WERI-Rb-1 (cell line): Measurements from ENCODE around the gene RAD54L2.
"Not testable (repeated sequence)": the region's sequence is repeated elsewhere in the genome, so short reads cannot be mapped to it uniquely, and the experiment has no call there.

Experiments
- DNase-seq: peaks from one replicate; pipeline ENCODE4 v3.0.0-alpha.2; 2020
- H3K27ac ChIP-seq: fragments of 250-450 bp; sonication (Bioruptor Pico); 2 replicates; pipeline ENCODE4 v1.5.1; 2020; ENCODE audit warnings: mild to moderate bottlenecking, moderate library complexity
- H3K27me3 ChIP-seq: fragments of 250-450 bp; sonication (Bioruptor Pico); 2 replicates; pipeline ENCODE4 v1.5.1; 2021; ENCODE audit warnings: mild to moderate bottlenecking, low read depth, moderate library complexity; ENCODE audit not compliant: insufficient read depth, severe bottlenecking
- H3K36me3 ChIP-seq: fragments of 250-450 bp; sonication (Bioruptor Pico); 2 replicates; pipeline ENCODE4 v1.5.1; 2020; ENCODE audit warnings: mild to moderate bottlenecking, moderate library complexity
- H3K4me3 ChIP-seq: 2 replicates; pipeline ENCODE4 v1.5.1; 2011; ENCODE audit warnings: low read depth, mild to moderate bottlenecking, control low read depth, low read length
- H3K9me3 ChIP-seq: fragments of 250-450 bp; sonication (Bioruptor Pico); 2 replicates; pipeline ENCODE4 v1.5.1; 2021; ENCODE audit warnings: mild to moderate bottlenecking, moderate library complexity; ENCODE audit not compliant: severe bottlenecking
- CTCF ChIP-seq: IDR thresholded peaks from 2 replicates; pipeline ENCODE4 v1.5.1; 2011; ENCODE audit warnings: low read depth, mild to moderate bottlenecking, control low read depth, inconsistent platforms, low read length

The RAD54L2 gene

GRCh38 chr3:51539291-51539941 lies 897 bp downstream of the RAD54L2 start:
- peak; percentile 19 for DNase-seq
- peaks cover 22% of the 10 kb centered on the region for H3K36me3 ChIP-seq
- no peaks in the 10 kb centered on the region for H3K9me3 ChIP-seq
- no peak for TF ChIP-seq CTCF
- peak overlapping the region; percentile 87 for H3K4me3 ChIP-seq
- H3K27me3 ChIP-seq: no peaks in the 10 kb centered on the region
- peak overlapping the region; percentile 77; the same call in 1 of the 2 replicates for H3K27ac ChIP-seq

GRCh38 chr3:51542596-51542995 lies 4.1 kb downstream of the RAD54L2 start:
- not testable (repeated sequence) for H3K27me3 ChIP-seq, H3K4me3 ChIP-seq, DNase-seq, H3K9me3 ChIP-seq, H3K27ac ChIP-seq
- peaks cover 27% of the 10 kb centered on the region for H3K36me3 ChIP-seq

GRCh38 chr3:51544011-51544775 lies 5.7 kb downstream of the RAD54L2 start:
- Histone ChIP-seq H3K36me3 (peaks cover 27% of the 10 kb centered on the region), H3K27ac (no peak overlapping the region), H3K9me3 (no peaks in the 10 kb centered on the region), H3K4me3 (no peak overlapping the region), H3K27me3 (no peaks in the 10 kb centered on the region)
- no peak for DNase-seq
- no peak for TF ChIP-seq CTCF

- TF ChIP-seq CTCF: no peak
- Histone ChIP-seq H3K9me3 (no peaks in the 10 kb centered on the region), H3K36me3 (peaks cover 18% of the 10 kb centered on the region), H3K4me3 (no peak overlapping the region), H3K27me3 (no peaks in the 10 kb centered on the region), H3K27ac (no peak overlapping the region)
- DNase-seq: no peak
Measured at GRCh38 chr3:51547274-51547673, 8.8 kb downstream of the RAD54L2 start.

GRCh38 chr3:51549311-51549710 lies 10.8 kb downstream of the RAD54L2 start:
- DNase-seq: no peak
- no peaks in the 10 kb centered on the region for H3K9me3 ChIP-seq
- no peak for TF ChIP-seq CTCF
- no peak overlapping the region for H3K4me3 ChIP-seq
- no peaks in the 10 kb centered on the region for H3K27me3 ChIP-seq
- peaks cover 15% of the 10 kb centered on the region for H3K36me3 ChIP-seq
- H3K27ac ChIP-seq: no peak overlapping the region

GRCh38 chr3:51550080-51550819 lies 11.7 kb downstream of the RAD54L2 start:
- no peak for TF ChIP-seq CTCF
- Histone ChIP-seq H3K27ac (no peak overlapping the region), H3K9me3 (no peaks in the 10 kb centered on the region), H3K36me3 (peaks cover 9% of the 10 kb centered on the region), H3K4me3 (no peak overlapping the region), H3K27me3 (no peaks in the 10 kb centered on the region)
- no peak for DNase-seq
